ENCODE measurements around the gene CD2AP.
A peak's percentile ranks its signal among the peaks of the same experiment; 100 is the strongest.

CD2AP gene

GRCh38 chr6:47465117-47465516, 12.5 kb upstream of the CD2AP start:
- H3K27ac ChIP-seq: no peak overlapping the region
- TF ChIP-seq, protein P1, sequence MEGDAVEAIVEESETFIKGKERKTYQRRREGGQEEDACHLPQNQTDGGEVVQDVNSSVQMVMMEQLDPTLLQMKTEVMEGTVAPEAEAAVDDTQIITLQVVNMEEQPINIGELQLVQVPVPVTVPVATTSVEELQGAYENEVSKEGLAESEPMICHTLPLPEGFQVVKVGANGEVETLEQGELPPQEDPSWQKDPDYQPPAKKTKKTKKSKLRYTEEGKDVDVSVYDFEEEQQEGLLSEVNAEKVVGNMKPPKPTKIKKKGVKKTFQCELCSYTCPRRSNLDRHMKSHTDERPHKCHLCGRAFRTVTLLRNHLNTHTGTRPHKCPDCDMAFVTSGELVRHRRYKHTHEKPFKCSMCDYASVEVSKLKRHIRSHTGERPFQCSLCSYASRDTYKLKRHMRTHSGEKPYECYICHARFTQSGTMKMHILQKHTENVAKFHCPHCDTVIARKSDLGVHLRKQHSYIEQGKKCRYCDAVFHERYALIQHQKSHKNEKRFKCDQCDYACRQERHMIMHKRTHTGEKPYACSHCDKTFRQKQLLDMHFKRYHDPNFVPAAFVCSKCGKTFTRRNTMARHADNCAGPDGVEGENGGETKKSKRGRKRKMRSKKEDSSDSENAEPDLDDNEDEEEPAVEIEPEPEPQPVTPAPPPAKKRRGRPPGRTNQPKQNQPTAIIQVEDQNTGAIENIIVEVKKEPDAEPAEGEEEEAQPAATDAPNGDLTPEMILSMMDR (conservative IDR thresholded peaks at IDR 0.05): no peak
- TF ChIP-seq ZFX (IDR thresholded peaks at IDR 0.05): no peak

- TF ChIP-seq, protein P1 (conservative IDR thresholded peaks at IDR 0.05): no peak
- TF ChIP-seq ZFX (IDR thresholded peaks at IDR 0.05): no peak
- no peak overlapping the region for H3K27ac ChIP-seq
Measured at GRCh38 chr6:47471911-47472310, 5.7 kb upstream of the CD2AP start.

- TF ChIP-seq ZFX (IDR thresholded peaks at IDR 0.05): no peak
- no peak overlapping the region for H3K27ac ChIP-seq
Measured at GRCh38 chr6:47473791-47474346, 3.7 kb upstream of the CD2AP start.

GRCh38 chr6:47475319-47475816, 2.2 kb upstream of the CD2AP start:
- TF ChIP-seq, protein P1 (conservative IDR thresholded peaks at IDR 0.05): no peak
- TF ChIP-seq ZFX (IDR thresholded peaks at IDR 0.05): no peak
- no peak overlapping the region for H3K27ac ChIP-seq

GRCh38 chr6:47476781-47477496, 650 bp upstream of the CD2AP start:
- TF ChIP-seq ZFX (IDR thresholded peaks at IDR 0.05): no peak
- TF ChIP-seq, protein P1 (conservative IDR thresholded peaks at IDR 0.05): no peak
- peak overlapping the region; percentile 84 for H3K27ac ChIP-seq

- peak overlapping the region; percentile 84 for H3K27ac ChIP-seq
- TF ChIP-seq, protein P1 (conservative IDR thresholded peaks at IDR 0.05): no peak
- no peak for TF ChIP-seq ZFX (IDR thresholded peaks at IDR 0.05)
Measured at GRCh38 chr6:47478233-47479139, 897 bp downstream of the CD2AP start.

DNA sequence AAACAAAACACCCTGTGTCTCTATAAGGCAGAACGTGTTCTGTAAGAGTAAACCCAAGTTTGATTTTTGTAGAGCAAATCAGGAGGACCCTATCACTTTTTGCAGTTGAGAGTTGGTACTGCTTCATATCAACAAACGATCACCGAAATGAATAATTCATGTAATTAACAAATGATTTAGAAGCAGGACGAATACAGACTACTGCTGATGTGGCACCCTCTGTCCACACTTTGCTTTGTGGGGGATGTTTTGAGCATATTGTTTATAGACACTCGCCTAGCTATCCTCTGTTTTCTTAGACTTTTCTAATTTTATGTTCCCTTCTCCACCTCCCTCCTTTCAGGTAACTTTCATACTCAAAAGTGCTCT, 1.5 kb downstream of the CD2AP start:
- no peak for TF ChIP-seq ZFX (IDR thresholded peaks at IDR 0.05)
- TF ChIP-seq, protein P1 (conservative IDR thresholded peaks at IDR 0.05): no peak
- H3K27ac ChIP-seq: no peak overlapping the region

All from C4-2B (cell line).